Measurements from ENCODE around the gene PRKACA. TPM values are rescaled to one million over a fixed set of nuclear protein-coding genes. Genes with fewer than 3 reads are reported as not detected.
A peak's percentile ranks its signal among the peaks of the same experiment; 100 is the strongest.

PRKACA gene
- total RNA-seq, 4 donors from 2014 or later: 31.5 to 56.1 (median 45.1) TPM

GRCh38 chr19:14094854-14095253, 22.7 kb downstream of the PRKACA start:
- ATAC-seq (ENCODE audit: low FRiP score): no peak
- no peak for TF ChIP-seq CTCF (IDR thresholded peaks at IDR 0.05)
- DNase-seq (ENCODE audit: low spot score): no peak

- ATAC-seq (ENCODE audit: low FRiP score) (no peak), DNase-seq (ENCODE audit: low spot score) (no peak)
- no peak for TF ChIP-seq CTCF (IDR thresholded peaks at IDR 0.05)
Observed at GRCh38 chr19:14093117-14093823, 24.3 kb downstream of the PRKACA start.

GRCh38 chr19:14091813-14092462, 25.6 kb downstream of the PRKACA start:
- no peak for TF ChIP-seq CTCF (IDR thresholded peaks at IDR 0.05)
- ATAC-seq (ENCODE audit: low FRiP score): no peak
- DNase-seq (ENCODE audit: low spot score): no peak

- no peak for DNase-seq (ENCODE audit: low spot score)
- peak; percentile 79 for ATAC-seq (ENCODE audit: low FRiP score)
- no peak for TF ChIP-seq CTCF (IDR thresholded peaks at IDR 0.05)
Observed at GRCh38 chr19:14091081-14091812, 26.3 kb downstream of the PRKACA start.

- ATAC-seq (ENCODE audit: low FRiP score) (peak; percentile 80), DNase-seq (ENCODE audit: low spot score) (peak; percentile 47)
- TF ChIP-seq CTCF (IDR thresholded peaks at IDR 0.05): no peak
Observed at GRCh38 chr19:14090509-14091080, 27.0 kb downstream of the PRKACA start, which contains the start of gene SAMD1. SAMD1 (minus strand) TSS chr19:14090751.

- no peak for DNase-seq (ENCODE audit: low spot score)
- no peak for TF ChIP-seq CTCF (IDR thresholded peaks at IDR 0.05)
- ATAC-seq (ENCODE audit: low FRiP score): peak; percentile 4
Observed at GRCh38 chr19:14089662-14090508, 27.7 kb downstream of the PRKACA start.
